HepG2 (cell line): ENCODE results near the gene PALM.

Source experiments
- ATF5 ChIP-seq: sonication (generic); formaldehyde crosslinking; IDR thresholded peaks from 2 replicates; pipeline ENCODE4 v1.4.0; 2020; ENCODE audit warnings: mild to moderate bottlenecking, low read depth, missing genetic modification reagents
- FOSL2 ChIP-seq: sonication (generic); formaldehyde crosslinking; IDR thresholded peaks from 2 replicates; pipeline ENCODE4 v1.4.0; 2020; ENCODE audit warnings: missing genetic modification reagents
- REST ChIP-seq, 2 experiments: IDR thresholded peaks; 2 replicates each; pipeline ENCODE4 v1.6.1; 2011 to 2012; ENCODE audit warnings: low read length in 2 of 2, borderline replicate concordance in 1 of 2, low read depth in 1 of 2, mild to moderate bottlenecking in 1 of 2, moderate library complexity in 1 of 2
- ZBTB20 ChIP-seq: sonication (generic); formaldehyde crosslinking; IDR thresholded peaks from 2 replicates; pipeline ENCODE4 v1.8.1; 2023; ENCODE audit warnings: missing genetic modification reagents, low read depth, mild to moderate bottlenecking, borderline replicate concordance
- ZNF768 ChIP-seq: sonication (generic); formaldehyde crosslinking; IDR thresholded peaks from 2 replicates; pipeline ENCODE4 v1.4.0; 2020; ENCODE audit warnings: missing genetic modification reagents

GRCh38 chr19:763869-764268 is 55.1 kb downstream of the PALM start:
- TF ChIP-seq ZBTB20 (CRISPR knock-in tag) (no peak), REST (IDR thresholded peaks at IDR 0.05; ENCODE audit: borderline replicate concordance in 1 of 2, low read depth in 1 of 2, low read length in 2 of 2) (no peak), ATF5 (CRISPR knock-in tag) (no peak), ZNF768 (CRISPR knock-in tag) (no peak), FOSL2 (no peak)
